Memory B cell (primary cell): ENCODE data around the gene SETD4.
"Not testable (repeated sequence)": the region's sequence is repeated elsewhere in the genome, so short reads cannot be mapped to it uniquely, and the experiment has no call there.

Experiments
- ATAC-seq: fragments of 150-1000 bp; cut with Tn5 transposase; 2 replicates; pipeline ENCODE4 v1.10.0; 2021; ENCODE audit warnings: low read depth, mild to moderate bottlenecking, moderate library complexity
- DNase-seq, 2 donors: peaks; one replicate each; pipeline ENCODE4 v3.0.0; 2022; ENCODE audit warnings: low spot score in 2 of 2
- H3K27ac Mint-ChIP-seq: one replicate; pipeline ENCODE4 v1.8.0; 2022; ENCODE audit warnings: mild to moderate bottlenecking, moderate library complexity, mixed read lengths
- H3K27me3 Mint-ChIP-seq: one replicate; pipeline ENCODE4 v1.8.0; 2022; ENCODE audit warnings: mixed read lengths
- H3K36me3 Mint-ChIP-seq: one replicate; pipeline ENCODE4 v1.8.0; 2022; ENCODE audit warnings: mild to moderate bottlenecking, mixed read lengths
- H3K4me1 Mint-ChIP-seq: one replicate; pipeline ENCODE4 v1.8.0; 2022; ENCODE audit warnings: mixed read lengths
- H3K4me3 Mint-ChIP-seq: one replicate; pipeline ENCODE4 v1.8.0; 2022; ENCODE audit warnings: mild to moderate bottlenecking, moderate library complexity, mixed read lengths
- H3K9me3 Mint-ChIP-seq: one replicate; pipeline ENCODE4 v1.8.0; 2022; ENCODE audit warnings: mixed read lengths

SETD4 gene

DNA sequence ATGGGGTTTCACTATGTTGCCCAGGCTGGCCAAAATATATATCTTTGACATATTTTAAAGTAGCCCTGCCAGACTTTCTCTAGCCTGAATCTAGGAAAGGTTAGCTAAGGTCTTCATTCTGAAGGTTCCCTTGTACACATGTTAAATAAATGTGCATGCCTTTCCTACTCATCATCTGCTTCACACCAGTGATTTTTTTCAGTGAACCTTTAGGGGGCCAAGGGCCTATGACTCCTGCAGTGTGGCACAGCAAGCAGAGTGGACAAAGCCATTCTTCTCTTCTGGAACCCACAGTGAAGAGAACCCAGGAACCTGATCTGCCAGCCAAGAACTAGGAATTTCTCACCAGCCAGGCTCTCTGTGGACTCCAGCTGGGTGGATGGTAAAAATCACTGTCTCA is 32.4 kb upstream of the SETD4 start:
- DNase-seq (no peak), ATAC-seq (no peak)
- Mint-ChIP-seq H3K9me3 (peaks cover 5% of the 10 kb centered on the region), H3K27me3 (no peaks in the 10 kb centered on the region), H3K4me1 (peaks cover 2% of the 10 kb centered on the region), H3K27ac (no peak overlapping the region), H3K4me3 (no peak overlapping the region), H3K36me3 (peaks cover 8% of the 10 kb centered on the region)

DNA sequence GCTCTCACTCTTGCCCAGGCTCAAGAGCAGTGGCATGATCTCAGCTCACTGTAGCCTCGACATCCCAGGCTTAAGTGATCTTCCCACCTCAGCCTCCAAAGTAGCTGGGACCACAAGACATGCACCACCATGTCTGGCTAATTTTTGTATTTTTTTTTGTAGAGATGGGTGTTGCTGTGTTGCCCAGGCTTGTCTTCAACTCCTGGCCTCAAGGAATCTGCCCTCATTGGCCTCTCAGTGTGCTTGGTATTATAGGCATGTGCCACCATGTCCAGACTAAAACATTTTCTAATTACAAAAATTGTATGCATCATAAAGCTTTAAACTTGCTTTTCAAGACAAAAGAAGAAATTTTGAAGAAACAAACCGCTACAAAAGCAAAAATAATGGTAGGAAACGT is 29.6 kb upstream of the SETD4 start:
- peaks cover 7% of the 10 kb centered on the region for H3K9me3 Mint-ChIP-seq
- no peak overlapping the region for H3K4me3 Mint-ChIP-seq
- no peak for ATAC-seq

DNA sequence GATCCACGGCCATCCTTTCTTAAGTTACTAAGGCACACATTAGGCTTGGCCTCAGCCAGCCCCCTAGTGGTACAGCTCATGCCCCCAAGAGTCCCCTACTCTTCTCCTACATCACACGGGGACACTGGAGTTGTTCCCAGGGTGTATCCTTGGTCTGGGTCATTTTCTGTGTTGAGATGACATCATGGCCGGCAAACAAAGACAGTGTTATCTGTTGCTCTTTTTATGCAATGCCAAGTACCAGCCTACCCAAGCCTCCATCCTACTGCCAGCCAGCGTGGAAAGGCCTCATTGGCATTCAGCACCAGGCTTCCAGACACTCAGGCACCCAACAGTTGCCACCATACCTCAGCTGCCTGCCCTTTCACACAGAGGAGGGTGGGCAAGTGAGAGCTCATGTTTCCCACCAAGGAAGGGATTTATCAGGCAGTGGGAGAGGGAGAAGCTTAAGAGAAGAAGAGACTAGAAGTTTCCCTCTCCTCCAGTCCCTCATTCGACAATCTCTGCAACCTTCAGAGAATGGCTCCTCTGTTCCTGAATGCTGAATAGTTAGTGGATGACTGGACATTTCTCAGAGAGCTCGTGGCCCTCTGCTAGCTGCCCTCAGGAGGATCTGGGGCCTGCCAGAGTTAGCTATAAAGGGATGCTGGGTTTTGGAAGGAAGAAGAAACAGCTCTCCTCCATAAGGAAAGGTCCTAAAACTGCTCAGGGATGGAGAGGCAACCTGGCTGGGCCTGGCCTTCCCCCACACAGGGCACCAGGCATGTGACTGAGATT is 27.2 kb upstream of the SETD4 start:
- Mint-ChIP-seq H3K36me3 (no peaks in the 10 kb centered on the region), H3K4me1 (no peaks in the 10 kb centered on the region), H3K27me3 (no peaks in the 10 kb centered on the region), H3K27ac (no peak overlapping the region), H3K4me3 (no peak overlapping the region), H3K9me3 (peaks cover 1% of the 10 kb centered on the region)
- no peak for ATAC-seq
- DNase-seq: no peak

More for the DNA sequence above, 29.6 kb upstream of the SETD4 start:
- peaks cover 6% of the 10 kb centered on the region for H3K36me3 Mint-ChIP-seq
- no peak overlapping the region for H3K27ac Mint-ChIP-seq
- no peaks in the 10 kb centered on the region for H3K27me3 Mint-ChIP-seq
- DNase-seq: no peak
- H3K4me1 Mint-ChIP-seq: no peaks in the 10 kb centered on the region

DNA sequence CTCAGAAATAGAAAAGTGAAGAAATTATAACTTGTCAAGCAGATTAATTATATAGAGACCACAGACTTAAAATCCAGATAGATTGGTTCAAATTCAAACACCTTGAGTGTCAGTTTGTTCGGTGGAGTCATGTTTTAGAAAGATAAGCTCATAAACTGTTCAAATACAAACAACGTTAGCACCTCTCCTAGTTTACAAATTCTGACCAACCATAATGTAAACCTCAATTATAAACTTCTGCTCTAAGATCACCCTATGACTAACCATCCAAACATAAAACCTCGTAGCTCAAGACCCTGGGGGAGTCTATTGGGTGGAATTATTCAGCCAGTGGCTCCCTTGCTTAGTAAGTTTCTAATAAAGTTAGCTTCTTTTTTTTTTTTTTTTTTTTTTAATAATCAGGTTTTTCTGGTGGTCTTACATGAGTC is 21.9 kb upstream of the SETD4 start:
- Mint-ChIP-seq H3K27me3 (no peaks in the 10 kb centered on the region), H3K4me1 (peaks cover 11% of the 10 kb centered on the region), H3K4me3 (no peak overlapping the region), H3K36me3 (no peaks in the 10 kb centered on the region), H3K9me3 (peaks cover 1% of the 10 kb centered on the region), H3K27ac (no peak overlapping the region)
- ATAC-seq: no peak
- DNase-seq: no peak

DNA sequence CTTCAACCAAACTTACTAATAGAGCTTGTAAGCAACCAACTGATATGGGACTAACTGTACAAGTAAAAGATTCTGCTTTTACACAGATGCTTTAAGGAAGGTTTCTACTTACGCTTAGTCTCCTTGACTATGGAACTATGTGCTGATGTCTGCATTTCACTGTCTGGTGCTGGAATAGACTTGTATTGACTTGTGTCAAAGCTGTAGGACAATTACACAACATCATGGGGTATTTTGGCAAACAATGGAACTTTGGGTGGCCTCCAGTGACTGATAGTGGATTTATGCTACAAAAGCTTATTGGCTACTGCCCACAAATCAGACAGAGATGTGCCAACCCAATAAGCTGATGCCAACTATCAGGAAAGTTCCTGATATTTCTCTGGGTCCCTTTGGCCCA is 20.1 kb upstream of the SETD4 start:
- peaks cover 17% of the 10 kb centered on the region for H3K4me1 Mint-ChIP-seq
- ATAC-seq (no peak), DNase-seq (no peak)
- no peaks in the 10 kb centered on the region for H3K27me3 Mint-ChIP-seq
- no peak overlapping the region for H3K4me3 Mint-ChIP-seq
- no peak overlapping the region for H3K27ac Mint-ChIP-seq
- no peaks in the 10 kb centered on the region for H3K9me3 Mint-ChIP-seq
- H3K36me3 Mint-ChIP-seq: no peaks in the 10 kb centered on the region

DNA sequence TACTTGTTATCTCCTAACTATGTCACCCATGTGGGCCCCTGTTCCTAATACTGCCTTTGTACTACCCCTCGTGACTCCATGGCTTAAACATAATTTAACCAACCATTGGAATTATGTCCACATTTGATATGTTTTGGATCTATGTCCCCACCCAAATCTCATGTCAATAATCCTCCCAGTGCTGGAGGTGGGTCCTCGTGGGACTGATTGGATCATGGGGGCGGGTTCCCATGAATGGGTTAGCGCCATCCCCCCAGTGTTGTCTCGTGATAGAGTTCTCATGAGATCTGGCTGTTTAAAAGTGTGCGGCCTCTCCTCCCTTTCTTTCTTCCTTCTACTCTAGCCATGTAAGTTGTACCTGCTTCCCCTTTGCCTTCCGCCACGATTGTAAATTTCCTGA is 19.3 kb upstream of the SETD4 start:
- no peak for ATAC-seq
- no peak for DNase-seq
- H3K9me3 Mint-ChIP-seq: no peaks in the 10 kb centered on the region
- H3K27ac Mint-ChIP-seq: peak overlapping the region; percentile 36
- no peak overlapping the region for H3K4me3 Mint-ChIP-seq
- no peaks in the 10 kb centered on the region for H3K36me3 Mint-ChIP-seq
- H3K4me1 Mint-ChIP-seq: peaks cover 17% of the 10 kb centered on the region
- no peaks in the 10 kb centered on the region for H3K27me3 Mint-ChIP-seq

DNA sequence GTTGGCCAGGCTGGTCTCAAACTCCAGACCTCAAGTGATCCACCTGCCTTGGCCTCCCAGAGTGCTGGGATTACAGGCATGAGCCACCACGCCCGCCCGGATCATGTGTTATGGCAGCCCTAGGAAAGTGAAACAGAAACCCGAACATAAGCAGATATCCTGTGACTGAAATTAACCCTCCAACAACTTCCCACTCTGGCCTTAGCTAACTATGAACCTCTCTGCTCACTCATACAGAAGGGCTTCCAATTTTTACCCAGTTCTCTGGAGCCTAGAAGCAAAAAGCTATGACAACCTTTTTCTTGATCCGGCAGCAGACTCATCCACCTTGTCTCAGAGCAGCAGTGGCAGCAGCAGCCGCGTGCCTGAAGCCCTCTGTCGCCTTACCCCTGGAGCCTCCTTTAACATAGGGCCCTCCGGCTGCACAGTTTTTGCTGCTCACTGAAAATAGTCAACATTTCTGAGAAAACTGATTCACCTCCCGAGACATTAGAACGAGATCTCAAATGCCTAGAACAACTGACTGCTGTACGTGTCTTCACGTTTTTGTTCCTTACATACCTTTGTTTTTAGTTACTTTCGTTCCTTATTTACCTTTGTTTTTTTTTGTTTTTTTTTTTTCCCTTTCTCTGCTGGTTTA is 18.8 kb upstream of the SETD4 start:
- Mint-ChIP-seq H3K27me3 (no peaks in the 10 kb centered on the region), H3K4me3 (peak overlapping the region; percentile 55), H3K4me1 (peaks cover 17% of the 10 kb centered on the region), H3K36me3 (no peaks in the 10 kb centered on the region), H3K9me3 (no peaks in the 10 kb centered on the region), H3K27ac (peak overlapping the region; percentile 75)
- ATAC-seq (peak; percentile 90), DNase-seq (peak in 1 of 2 donors; percentile 9)

DNA sequence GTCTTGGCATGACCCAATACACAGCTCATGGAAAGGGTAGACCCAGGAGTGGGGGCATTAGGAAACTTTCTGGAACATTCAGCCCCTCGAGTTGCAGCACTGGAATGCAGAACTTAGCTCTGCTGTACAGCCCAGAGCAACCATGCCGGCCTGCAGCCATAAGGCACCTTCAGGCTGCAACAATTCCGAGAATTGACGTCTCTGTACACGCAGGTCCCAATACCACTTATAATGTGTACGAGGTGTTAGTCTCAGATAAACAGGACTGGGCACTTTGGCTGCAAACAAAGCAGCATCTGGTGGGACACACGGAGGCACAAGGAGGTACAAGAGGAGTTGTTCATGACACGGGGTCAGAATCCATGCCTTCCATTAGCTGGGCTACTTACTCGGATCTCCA is 17.4 kb upstream of the SETD4 start:
- H3K4me3 Mint-ChIP-seq: no peak overlapping the region
- H3K27ac Mint-ChIP-seq: no peak overlapping the region
- H3K4me1 Mint-ChIP-seq: peaks cover 20% of the 10 kb centered on the region
- ATAC-seq (no peak), DNase-seq (no peak)
- peaks cover 2% of the 10 kb centered on the region for H3K36me3 Mint-ChIP-seq
- no peaks in the 10 kb centered on the region for H3K9me3 Mint-ChIP-seq
- no peaks in the 10 kb centered on the region for H3K27me3 Mint-ChIP-seq

DNA sequence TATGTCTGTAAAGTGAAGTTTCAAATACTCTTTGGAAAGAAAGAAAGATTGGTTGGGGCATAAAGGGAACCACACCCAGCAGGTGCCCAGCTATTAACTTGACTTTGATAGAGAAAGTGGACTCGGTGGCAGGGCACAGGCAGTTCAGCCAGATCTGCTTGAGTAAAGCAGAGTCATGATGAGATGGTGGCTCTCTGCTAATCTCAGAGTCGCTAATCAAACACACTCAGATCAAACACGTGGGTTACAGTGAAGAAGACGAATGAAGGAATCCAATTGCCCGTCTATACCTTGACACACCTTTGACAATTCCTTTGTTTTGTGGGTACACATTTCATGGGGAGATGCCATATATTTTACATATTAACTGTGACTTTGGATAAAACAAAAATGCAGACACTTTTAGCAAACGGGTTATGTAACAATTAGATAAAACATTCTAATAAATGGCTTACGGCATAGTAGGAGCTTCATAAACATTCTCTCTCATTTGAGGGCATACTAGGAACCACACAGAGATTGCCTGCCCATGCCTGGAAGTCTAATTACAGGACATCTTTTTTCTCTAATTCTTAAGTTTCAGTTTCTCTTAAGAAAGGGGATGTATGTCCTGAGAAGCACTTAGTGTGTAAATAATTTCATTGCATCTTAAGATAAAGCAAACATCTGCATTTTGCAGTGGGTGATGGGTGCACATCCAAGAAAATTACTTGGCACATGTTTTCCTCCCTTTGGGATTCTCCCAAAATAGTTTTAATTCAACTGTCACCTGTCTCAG is 16.7 kb upstream of the SETD4 start:
- ATAC-seq (peak; percentile 71), DNase-seq (no peak)
- H3K27me3 Mint-ChIP-seq: no peaks in the 10 kb centered on the region
- peaks cover 8% of the 10 kb centered on the region for H3K36me3 Mint-ChIP-seq
- H3K27ac Mint-ChIP-seq: peak overlapping the region; percentile 63
- H3K4me3 Mint-ChIP-seq: no peak overlapping the region
- no peaks in the 10 kb centered on the region for H3K9me3 Mint-ChIP-seq
- peaks cover 25% of the 10 kb centered on the region for H3K4me1 Mint-ChIP-seq

DNA sequence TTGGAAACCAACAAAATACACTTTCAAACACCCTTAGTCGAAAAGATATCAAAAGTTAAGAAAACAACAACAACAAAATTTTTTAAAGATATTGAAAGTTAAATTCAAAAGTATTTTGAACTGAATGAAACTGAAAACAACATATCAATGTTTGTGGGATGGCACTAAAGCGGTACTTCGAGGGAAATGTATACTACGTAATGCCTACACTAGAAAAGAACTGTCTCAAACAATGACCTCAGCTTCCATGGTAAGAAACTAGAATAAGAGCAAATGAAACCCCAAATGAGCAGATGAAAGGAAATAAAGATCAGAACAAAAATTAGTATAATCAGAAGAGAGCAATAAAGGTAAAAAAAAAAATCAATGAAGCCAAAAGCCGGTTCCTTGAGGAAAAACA is 15.6 kb upstream of the SETD4 start:
- H3K4me1 Mint-ChIP-seq: peaks cover 31% of the 10 kb centered on the region
- peaks cover 15% of the 10 kb centered on the region for H3K36me3 Mint-ChIP-seq
- peak overlapping the region; percentile 70 for H3K27ac Mint-ChIP-seq
- H3K27me3 Mint-ChIP-seq: no peaks in the 10 kb centered on the region
- no peaks in the 10 kb centered on the region for H3K9me3 Mint-ChIP-seq
- no peak for DNase-seq
- ATAC-seq: no peak
- no peak overlapping the region for H3K4me3 Mint-ChIP-seq

DNA sequence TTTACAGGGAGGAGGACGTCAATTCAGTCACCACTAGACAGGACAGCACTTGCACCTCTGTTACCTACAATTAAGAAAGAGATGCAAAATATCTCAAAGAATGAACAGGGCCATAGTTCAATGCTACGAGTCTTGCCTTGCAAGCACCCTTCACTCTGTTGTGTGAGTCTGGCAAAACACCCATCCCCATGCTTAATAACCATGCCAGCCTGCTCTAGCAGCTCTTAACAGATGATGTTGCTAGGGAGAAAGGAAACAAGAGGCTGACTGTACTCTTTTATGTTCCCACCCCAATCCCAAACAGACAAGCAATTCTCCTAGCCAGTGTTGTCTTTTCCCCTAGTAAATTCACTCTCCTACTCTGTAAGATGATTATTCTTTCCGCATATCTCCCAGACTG is 14.8 kb upstream of the SETD4 start:
- ATAC-seq (no peak), DNase-seq (no peak)
- Mint-ChIP-seq H3K4me1 (peaks cover 36% of the 10 kb centered on the region), H3K27me3 (no peaks in the 10 kb centered on the region), H3K27ac (peak overlapping the region; percentile 70), H3K9me3 (no peaks in the 10 kb centered on the region), H3K4me3 (no peak overlapping the region), H3K36me3 (peaks cover 15% of the 10 kb centered on the region)

DNA sequence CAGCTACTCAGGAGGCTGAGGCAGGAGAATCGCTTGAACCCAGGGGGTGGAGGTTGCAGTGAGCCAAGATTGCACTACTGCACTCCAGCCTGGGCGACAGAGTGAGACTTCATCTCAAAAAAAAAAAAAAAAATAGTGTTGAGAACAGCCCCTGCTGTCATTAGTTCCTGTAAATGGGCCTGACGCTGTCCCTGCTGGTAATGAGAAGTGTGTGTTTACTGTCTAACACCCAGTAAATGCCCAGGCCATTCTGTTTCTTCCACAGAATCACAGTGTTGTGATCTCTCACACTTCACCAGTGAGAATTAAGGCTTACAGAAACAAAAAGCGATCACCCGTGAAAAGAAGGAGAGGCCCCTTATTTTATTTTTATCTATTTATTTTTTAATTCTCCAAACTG is 13.6 kb upstream of the SETD4 start:
- H3K9me3 Mint-ChIP-seq, H3K27me3 Mint-ChIP-seq, H3K27ac Mint-ChIP-seq, ATAC-seq, H3K4me3 Mint-ChIP-seq, DNase-seq: not testable (repeated sequence)
- Mint-ChIP-seq H3K36me3 (peaks cover 17% of the 10 kb centered on the region), H3K4me1 (peaks cover 31% of the 10 kb centered on the region)

DNA sequence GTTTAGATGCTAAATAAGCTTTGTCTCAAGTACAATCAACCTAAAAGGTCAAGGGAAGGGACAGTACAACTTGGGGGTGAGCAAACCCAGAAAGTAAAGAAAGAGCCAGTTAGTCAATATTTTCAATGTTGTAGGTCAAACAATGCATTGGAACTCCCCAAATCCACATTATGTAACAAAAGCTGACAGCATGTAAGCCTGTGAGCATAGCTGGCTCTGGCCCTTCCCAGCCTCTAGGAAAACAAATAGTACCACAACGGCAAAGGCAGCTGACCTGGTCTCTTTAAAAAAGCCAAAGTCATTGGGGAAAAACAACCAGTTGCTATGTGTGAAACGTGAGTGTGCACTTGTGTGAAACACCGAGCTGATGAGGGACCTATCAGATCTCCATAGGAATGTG is 12.9 kb upstream of the SETD4 start:
- H3K36me3 Mint-ChIP-seq: peaks cover 18% of the 10 kb centered on the region
- H3K27ac Mint-ChIP-seq: no peak overlapping the region
- H3K27me3 Mint-ChIP-seq: no peaks in the 10 kb centered on the region
- no peak overlapping the region for H3K4me3 Mint-ChIP-seq
- H3K9me3 Mint-ChIP-seq: peaks cover 4% of the 10 kb centered on the region
- DNase-seq: no peak
- ATAC-seq: no peak
- H3K4me1 Mint-ChIP-seq: peaks cover 27% of the 10 kb centered on the region

DNA sequence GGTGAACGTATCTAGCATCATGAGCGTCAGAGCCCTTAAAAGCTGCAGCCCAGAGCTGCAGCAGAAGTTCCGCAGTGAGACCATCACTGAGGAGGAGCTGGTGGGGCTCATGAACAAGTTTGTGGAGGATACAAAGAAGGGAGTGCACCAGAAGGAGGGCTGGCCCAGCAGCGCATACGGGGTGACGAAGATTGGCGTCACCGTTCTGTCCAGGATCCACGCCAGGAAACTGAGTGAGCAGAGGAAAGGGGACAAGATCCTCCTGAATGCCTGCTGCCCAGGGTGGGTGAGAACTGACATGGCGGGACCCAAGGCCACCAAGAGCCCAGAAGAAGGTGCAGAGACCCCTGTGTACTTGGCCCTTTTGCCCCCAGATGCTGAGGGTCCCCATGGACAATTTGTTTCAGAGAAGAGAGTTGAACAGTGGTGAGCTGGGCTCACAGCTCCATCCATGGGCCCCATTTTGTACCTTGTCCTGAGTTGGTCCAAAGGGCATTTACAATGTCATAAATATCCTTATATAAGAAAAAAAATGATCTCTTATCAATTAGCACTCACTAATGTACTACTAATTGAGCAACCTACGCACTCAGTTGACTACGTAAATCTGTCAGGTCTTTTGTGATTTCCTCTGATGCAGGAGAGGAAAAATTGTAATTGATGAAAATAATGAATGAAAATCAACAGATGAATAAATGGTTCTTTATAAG is 12.3 kb upstream of the SETD4 start:
- Mint-ChIP-seq H3K9me3 (peaks cover 4% of the 10 kb centered on the region), H3K36me3 (peaks cover 18% of the 10 kb centered on the region), H3K4me1 (peaks cover 27% of the 10 kb centered on the region), H3K4me3 (no peak overlapping the region), H3K27ac (no peak overlapping the region), H3K27me3 (no peaks in the 10 kb centered on the region)
- ATAC-seq: no peak
- DNase-seq: no peak
